Hepatocyte (in vitro differentiated cells): ENCODE results near the gene LMO4.

ENCODE experiments used
- EZH2 ChIP-seq: fragments of 200-600 bp; sonication (generic); IDR thresholded peaks from 2 replicates; pipeline ENCODE4 v1.6.1; 2016; ENCODE audit warnings: antibody characterized with exemption, mild to moderate bottlenecking, borderline replicate concordance
- TF ChIP-seq, protein P1 (sequence below): fragments of 200-600 bp; sonication (generic); IDR thresholded peaks from 2 replicates; pipeline ENCODE4 v1.5.1; 2016; ENCODE audit warnings: antibody characterized with exemption, mild to moderate bottlenecking; ENCODE audit not compliant: poor library complexity

DNA sequence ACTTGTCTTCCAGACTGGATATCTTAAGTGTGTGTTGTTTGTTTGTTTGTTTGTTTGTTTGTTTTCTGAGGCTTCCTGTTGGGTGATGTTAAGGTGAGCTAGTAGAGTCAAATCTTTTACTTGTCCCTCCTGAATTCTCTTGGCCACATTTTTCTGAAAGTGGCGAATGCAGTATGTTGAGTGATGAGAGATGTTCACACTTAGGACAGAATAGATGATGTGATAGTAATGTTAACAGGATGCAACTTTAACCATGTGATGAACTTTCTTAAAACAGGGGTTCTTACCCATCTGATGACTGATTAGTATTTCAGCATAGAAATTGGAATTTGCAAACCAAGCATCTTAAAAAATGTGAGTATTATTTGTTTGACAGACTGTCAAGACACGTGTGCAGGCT lies 40.2 kb downstream of the LMO4 start:
- TF ChIP-seq, protein P1, sequence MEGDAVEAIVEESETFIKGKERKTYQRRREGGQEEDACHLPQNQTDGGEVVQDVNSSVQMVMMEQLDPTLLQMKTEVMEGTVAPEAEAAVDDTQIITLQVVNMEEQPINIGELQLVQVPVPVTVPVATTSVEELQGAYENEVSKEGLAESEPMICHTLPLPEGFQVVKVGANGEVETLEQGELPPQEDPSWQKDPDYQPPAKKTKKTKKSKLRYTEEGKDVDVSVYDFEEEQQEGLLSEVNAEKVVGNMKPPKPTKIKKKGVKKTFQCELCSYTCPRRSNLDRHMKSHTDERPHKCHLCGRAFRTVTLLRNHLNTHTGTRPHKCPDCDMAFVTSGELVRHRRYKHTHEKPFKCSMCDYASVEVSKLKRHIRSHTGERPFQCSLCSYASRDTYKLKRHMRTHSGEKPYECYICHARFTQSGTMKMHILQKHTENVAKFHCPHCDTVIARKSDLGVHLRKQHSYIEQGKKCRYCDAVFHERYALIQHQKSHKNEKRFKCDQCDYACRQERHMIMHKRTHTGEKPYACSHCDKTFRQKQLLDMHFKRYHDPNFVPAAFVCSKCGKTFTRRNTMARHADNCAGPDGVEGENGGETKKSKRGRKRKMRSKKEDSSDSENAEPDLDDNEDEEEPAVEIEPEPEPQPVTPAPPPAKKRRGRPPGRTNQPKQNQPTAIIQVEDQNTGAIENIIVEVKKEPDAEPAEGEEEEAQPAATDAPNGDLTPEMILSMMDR = no peak
- TF ChIP-seq EZH2 = no peak
